ENCODE data around the gene MGRN1. TPM values are rescaled to one million over a fixed set of nuclear protein-coding genes. Genes with fewer than 3 reads are reported as not detected.

MGRN1 gene
- total RNA-seq, 4 donors from 2014 or later: 40.3 to 75.6 (median 48.5) TPM

- 91% methylated on average over 4 of the region's 8 CpGs for WGBS
- TF ChIP-seq POLR2AphosphoS5 (IDR thresholded peaks at IDR 0.05) (no peak), EP300 (IDR thresholded peaks at IDR 0.05) (no peak), CTCF (IDR thresholded peaks at IDR 0.05) (no peak)
- H3K4me3 ChIP-seq: no peak overlapping the region
- H3K36me3 ChIP-seq: no peaks in the 10 kb centered on the region
- no peaks in the 10 kb centered on the region for H3K9me3 ChIP-seq
- peak overlapping the region in 2 of 4 donors; percentile 97 to 99 for H3K27ac ChIP-seq (replicated peaks in 1 of 4)
- intact Hi-C loops (cut with DNase I): no loop called here
- peaks cover 27 to 46% (median 42%) of the 10 kb centered on the region in 4 donors for H3K4me1 ChIP-seq
- no peak for DNase-seq (ENCODE audit: extremely low spot score)
- H3K27me3 ChIP-seq: no peaks in the 10 kb centered on the region
These were observed 5.8 kb upstream of the MGRN1 start for GRCh38 chr16:4618645-4619418.

GRCh38 chr16:4623593-4623992 is 1.0 kb upstream of the MGRN1 start:
- WGBS: 79% methylated on average over 7 of the region's 7 CpGs
- Histone ChIP-seq H3K4me3 (no peak overlapping the region), H3K36me3 (peaks cover 0 to 5% (median 0%) of the 10 kb centered on the region in 4 donors), H3K9me3 (no peaks in the 10 kb centered on the region), H3K27me3 (no peaks in the 10 kb centered on the region), H3K4me1 (peaks cover 18 to 45% (median 38%) of the 10 kb centered on the region in 4 donors), H3K27ac (replicated peaks in 1 of 4) (peak overlapping the region in 1 of 4 donors; percentile 97)
- no peak for DNase-seq (ENCODE audit: extremely low spot score)
- intact Hi-C loops (cut with DNase I): no loop called here
- TF ChIP-seq EP300 (IDR thresholded peaks at IDR 0.05): no peak
- TF ChIP-seq POLR2A (IDR thresholded peaks at IDR 0.05; ENCODE audit: low read depth): no peak
- no peak for TF ChIP-seq POLR2AphosphoS5 (IDR thresholded peaks at IDR 0.05)
- no peak for TF ChIP-seq CTCF (IDR thresholded peaks at IDR 0.05)

- WGBS: 0% methylated on average over 9 of the region's 80 CpGs
These were observed 367 bp downstream of the MGRN1 start for GRCh38 chr16:4624827-4625559.

GRCh38 chr16:4625560-4626159 is 1.0 kb downstream of the MGRN1 start:
- 27% methylated on average over 4 of the region's 11 CpGs for WGBS
- intact Hi-C loops (cut with DNase I): no loop called here
- H3K4me3 ChIP-seq: peak overlapping the region; percentile 85 to 99 (median 95)
- peaks cover 15 to 46% (median 41%) of the 10 kb centered on the region in 4 donors for H3K4me1 ChIP-seq
- no peaks in the 10 kb centered on the region for H3K27me3 ChIP-seq
- no peak for DNase-seq (ENCODE audit: extremely low spot score)
- H3K9me3 ChIP-seq: no peaks in the 10 kb centered on the region
- TF ChIP-seq POLR2AphosphoS5 (IDR thresholded peaks at IDR 0.05): no peak
- peak overlapping the region; percentile 97 to 99 (median 97) for H3K27ac ChIP-seq (replicated peaks in 1 of 4)
- H3K36me3 ChIP-seq: peaks cover 0 to 5% (median 0%) of the 10 kb centered on the region in 4 donors

More at GRCh38 chr16:4624827-4625559, 367 bp downstream of the MGRN1 start:
- no peak for TF ChIP-seq EP300 (IDR thresholded peaks at IDR 0.05)
- peak; percentile 66 for TF ChIP-seq POLR2A (IDR thresholded peaks at IDR 0.05; ENCODE audit: low read depth)
- peak; percentile 37 to 90 for TF ChIP-seq POLR2AphosphoS5 (IDR thresholded peaks at IDR 0.05)
- TF ChIP-seq CTCF (IDR thresholded peaks at IDR 0.05): no peak
- peaks cover 15 to 46% (median 41%) of the 10 kb centered on the region in 4 donors for H3K4me1 ChIP-seq
- peak; percentile 94 for DNase-seq (ENCODE audit: extremely low spot score)
- H3K4me3 ChIP-seq: peak overlapping the region; percentile 85 to 99 (median 95)
- peaks cover 0 to 5% (median 0%) of the 10 kb centered on the region in 4 donors for H3K36me3 ChIP-seq
- intact Hi-C loops (cut with DNase I): no loop called here
- no peaks in the 10 kb centered on the region for H3K9me3 ChIP-seq
- H3K27me3 ChIP-seq: no peaks in the 10 kb centered on the region
- H3K27ac ChIP-seq (replicated peaks in 1 of 4): peak overlapping the region; percentile 97 to 99 (median 97)

GRCh38 chr16:4626396-4626795 is 1.8 kb downstream of the MGRN1 start:
- no peak for DNase-seq (ENCODE audit: extremely low spot score)
- Histone ChIP-seq H3K36me3 (peaks cover 0 to 5% (median 0%) of the 10 kb centered on the region in 4 donors), H3K27ac (replicated peaks in 1 of 4) (peak overlapping the region; percentile 97 to 99 (median 97)), H3K9me3 (peaks cover 0 to 6% (median 0%) of the 10 kb centered on the region in 4 donors), H3K27me3 (no peaks in the 10 kb centered on the region), H3K4me3 (peak overlapping the region; percentile 85 to 99 (median 95)), H3K4me1 (peaks cover 15 to 46% (median 41%) of the 10 kb centered on the region in 4 donors)
- intact Hi-C loops (cut with DNase I): no loop called here
- WGBS: 61% methylated on average over 6 of the region's 6 CpGs
- TF ChIP-seq POLR2A (IDR thresholded peaks at IDR 0.05; ENCODE audit: low read depth) (no peak), CTCF (IDR thresholded peaks at IDR 0.05) (no peak), POLR2AphosphoS5 (IDR thresholded peaks at IDR 0.05) (no peak), EP300 (IDR thresholded peaks at IDR 0.05) (no peak)

Measured in esophagus muscularis mucosa (tissue), 4 donors.